GM12874 (cell line): ENCODE measurements around the gene TRAPPC3.

ENCODE experiments used
- TF ChIP-seq, protein P1 (sequence below): IDR thresholded peaks from 2 replicates; pipeline ENCODE4 v1.5.1; 2011; ENCODE audit warnings: low read depth, mild to moderate bottlenecking, control low read depth, low read length, moderate library complexity; ENCODE audit not compliant: insufficient read depth

The TRAPPC3 gene

DNA sequence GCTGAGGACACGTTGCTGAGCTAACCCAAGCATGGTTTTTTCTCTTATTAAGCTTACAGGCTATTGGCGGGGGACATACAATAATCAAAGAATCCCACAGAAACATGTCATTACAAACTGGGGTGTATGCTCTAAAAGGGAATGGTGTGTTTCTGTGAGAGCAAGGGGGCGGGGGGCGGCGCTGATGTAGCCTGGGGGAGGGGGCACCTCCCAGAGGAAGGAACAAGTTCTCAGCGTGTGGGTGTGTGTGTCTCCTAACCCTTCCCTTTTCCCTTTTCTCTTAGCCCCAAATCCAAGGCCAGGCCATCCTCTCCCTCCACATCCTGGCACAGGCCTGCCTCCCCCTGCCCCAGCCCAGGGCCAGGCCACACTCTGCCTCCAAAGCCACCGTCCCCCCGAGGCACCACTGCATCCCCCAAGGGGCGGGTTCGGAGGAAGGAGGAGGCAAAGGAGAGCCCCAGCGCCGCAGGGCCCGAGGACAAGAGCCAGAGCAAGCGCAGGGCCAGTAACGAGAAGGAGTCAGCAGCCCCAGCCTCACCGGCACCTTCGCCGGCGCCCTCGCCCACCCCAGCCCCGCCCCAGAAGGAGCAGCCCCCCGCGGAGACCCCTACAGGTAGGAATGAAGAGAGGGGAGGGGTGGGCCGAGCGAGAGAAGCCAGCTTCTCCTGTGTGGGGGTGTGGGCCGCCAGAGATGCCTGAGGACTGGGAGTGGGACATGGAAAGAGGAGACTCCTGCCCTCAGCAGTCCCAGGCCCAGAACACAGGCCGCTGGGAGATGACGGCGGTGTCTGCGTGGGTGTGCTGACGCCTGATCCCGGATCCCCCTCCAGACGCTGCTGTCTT lies 28.5 kb upstream of the TRAPPC3 start:
- TF ChIP-seq, protein P1, sequence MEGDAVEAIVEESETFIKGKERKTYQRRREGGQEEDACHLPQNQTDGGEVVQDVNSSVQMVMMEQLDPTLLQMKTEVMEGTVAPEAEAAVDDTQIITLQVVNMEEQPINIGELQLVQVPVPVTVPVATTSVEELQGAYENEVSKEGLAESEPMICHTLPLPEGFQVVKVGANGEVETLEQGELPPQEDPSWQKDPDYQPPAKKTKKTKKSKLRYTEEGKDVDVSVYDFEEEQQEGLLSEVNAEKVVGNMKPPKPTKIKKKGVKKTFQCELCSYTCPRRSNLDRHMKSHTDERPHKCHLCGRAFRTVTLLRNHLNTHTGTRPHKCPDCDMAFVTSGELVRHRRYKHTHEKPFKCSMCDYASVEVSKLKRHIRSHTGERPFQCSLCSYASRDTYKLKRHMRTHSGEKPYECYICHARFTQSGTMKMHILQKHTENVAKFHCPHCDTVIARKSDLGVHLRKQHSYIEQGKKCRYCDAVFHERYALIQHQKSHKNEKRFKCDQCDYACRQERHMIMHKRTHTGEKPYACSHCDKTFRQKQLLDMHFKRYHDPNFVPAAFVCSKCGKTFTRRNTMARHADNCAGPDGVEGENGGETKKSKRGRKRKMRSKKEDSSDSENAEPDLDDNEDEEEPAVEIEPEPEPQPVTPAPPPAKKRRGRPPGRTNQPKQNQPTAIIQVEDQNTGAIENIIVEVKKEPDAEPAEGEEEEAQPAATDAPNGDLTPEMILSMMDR = no peak

- TF ChIP-seq, protein P1 = no peak
Observed at GRCh38 chr1:36176106-36176949, 27.0 kb upstream of the TRAPPC3 start.

DNA sequence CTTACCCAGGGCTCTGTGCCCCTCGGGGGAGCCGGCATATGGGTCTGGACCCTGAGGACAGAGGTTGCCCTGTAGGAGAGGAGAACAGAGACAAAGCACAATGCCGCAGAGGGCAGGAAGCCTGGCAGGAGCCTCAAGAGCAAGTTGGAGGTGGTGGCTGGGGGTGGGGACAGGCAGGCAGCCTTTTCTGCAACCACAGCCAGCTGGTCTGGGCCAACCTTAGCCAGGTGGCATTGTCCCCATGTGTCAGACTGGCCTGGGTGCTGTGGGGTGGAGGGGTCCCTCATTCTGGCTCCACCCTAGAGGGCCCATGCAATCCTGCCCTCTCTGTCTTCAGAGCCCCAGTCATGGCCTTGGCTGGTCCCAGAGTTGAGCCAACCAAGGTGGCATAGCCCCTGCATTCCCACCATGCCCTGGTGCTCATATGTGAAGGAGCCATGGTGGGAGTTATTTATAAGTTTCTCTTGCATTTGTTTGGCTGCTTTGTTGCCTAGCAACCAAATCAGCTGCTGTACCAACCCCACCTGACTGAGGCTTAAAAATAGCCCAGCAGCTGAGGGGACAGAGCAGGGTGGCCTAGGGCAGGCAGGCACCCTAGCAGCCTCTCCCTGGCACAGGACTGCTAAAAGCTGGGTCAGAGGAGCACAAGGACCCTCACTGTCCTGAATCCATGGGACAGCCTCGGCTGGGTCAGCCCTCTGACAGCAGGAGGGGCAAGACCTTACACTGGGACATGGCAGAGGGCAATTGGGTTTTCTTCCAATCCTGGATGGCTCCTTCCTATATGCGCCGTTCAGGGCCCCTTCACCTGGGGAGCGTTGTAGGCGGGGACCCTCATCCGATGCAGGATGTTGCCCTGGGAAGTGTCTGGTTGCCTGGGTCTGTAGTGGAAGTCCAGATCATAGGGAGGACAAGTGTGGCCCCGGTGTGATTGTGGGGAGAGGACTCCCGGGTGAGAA lies 26.1 kb upstream of the TRAPPC3 start:
- TF ChIP-seq, protein P1 = no peak

DNA sequence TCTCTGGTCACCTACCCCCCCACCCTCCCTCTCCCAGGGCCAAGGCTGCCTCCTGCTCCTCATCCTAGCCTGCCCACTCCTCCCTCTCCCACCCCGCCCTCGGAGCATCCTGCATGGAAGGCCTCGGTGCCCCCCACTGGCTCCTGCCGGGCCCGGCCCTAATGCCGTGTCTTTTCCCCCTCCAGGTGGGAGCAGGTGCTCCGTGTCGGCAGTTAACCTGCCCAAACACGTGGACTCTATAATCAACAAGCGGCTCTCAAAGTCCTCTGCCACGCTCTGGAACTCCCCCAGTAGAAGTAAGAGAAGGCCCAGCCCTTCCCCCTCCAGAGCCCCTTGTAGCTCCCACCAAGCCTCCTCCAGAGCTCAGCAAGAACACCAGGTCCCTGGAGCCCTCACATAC lies 25.4 kb upstream of the TRAPPC3 start:
- TF ChIP-seq, protein P1 = no peak

DNA sequence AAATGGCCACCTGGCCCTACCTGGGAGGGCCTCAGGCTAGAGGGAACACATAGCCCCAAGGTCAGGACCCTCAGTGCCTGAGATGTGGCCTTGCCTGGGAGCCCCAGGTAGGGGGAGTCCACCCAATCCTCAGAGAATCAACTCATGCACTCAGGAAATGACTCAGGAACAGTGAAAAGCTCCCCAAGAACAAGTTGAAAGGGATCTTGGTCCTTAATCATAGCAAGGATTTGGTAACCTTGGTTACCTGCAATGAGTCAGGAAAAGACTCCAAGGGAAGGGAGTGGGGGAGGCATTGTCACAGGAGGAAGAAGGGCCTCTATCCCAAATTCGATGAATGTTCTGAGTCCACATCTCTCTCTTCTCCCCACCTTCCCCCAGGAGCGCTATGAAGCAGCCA lies 23.7 kb upstream of the TRAPPC3 start:
- TF ChIP-seq, protein P1 = no peak

- TF ChIP-seq, protein P1 = no peak
Observed at GRCh38 chr1:36172017-36172747, 22.9 kb upstream of the TRAPPC3 start.
